ENCODE measurements around the gene DLG2. TPM values are rescaled to one million over a fixed set of nuclear protein-coding genes. Genes with fewer than 3 reads are reported as not detected.

DLG2 gene
- total and polyA plus RNA-seq, 4 experiments from 2014 or later = 0.78 to 2.7 (median 1.9) TPM

DNA sequence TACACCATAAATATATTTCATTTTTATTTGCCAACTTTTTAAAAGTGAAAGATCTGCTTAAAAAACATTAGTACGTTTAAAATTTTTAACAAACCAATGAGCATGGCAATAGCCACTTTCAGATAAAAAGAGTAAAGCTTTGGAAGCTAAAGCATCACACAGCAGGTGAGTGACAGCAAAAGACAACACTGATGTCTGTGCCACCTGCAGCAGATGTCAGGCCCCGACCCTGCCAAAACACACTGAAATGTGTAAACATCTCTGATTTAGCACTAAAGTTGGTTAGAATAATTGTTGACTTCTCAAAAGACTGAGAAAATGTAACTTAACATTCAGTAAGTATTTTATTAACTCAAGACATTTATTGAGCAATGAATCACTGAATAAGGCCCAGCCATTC lies 232.9 kb downstream of the DLG2 start:
- no peaks in the 10 kb centered on the region for H3K27me3 Mint-ChIP-seq
- H3K27me3 ChIP-seq (ENCODE audit: insufficient read depth, low read length) = no peaks in the 10 kb centered on the region
- ChIA-PET CTCF (ENCODE audit: partially characterized antibody) (no interaction called here), POLR2A (ENCODE audit: partially characterized antibody) (no interaction called here)
- no peak overlapping the region for H3K27ac ChIP-seq (ENCODE audit: low read depth, low read length)
- no peak overlapping the region for H3K4me3 ChIP-seq (ENCODE audit: low read length in 2 of 2)
- H3K4me3 Mint-ChIP-seq = no peak overlapping the region
- H3K36me3 Mint-ChIP-seq = peaks cover 1 to 5% of the 10 kb centered on the region in 2 donors
- H3K36me3 ChIP-seq (ENCODE audit: insufficient read depth, low read length) = no peaks in the 10 kb centered on the region
- H3K9me3 ChIP-seq (ENCODE audit: control insufficient read depth in 1 of 2, low read length in 2 of 2) = no peaks in the 10 kb centered on the region
- intact Hi-C loops (cut with micrococcal nuclease) = no loop called here
- H3K27ac Mint-ChIP-seq = no peak overlapping the region
- H3K4me1 ChIP-seq (ENCODE audit: insufficient read depth, low read length) = no peaks in the 10 kb centered on the region
- peaks cover 1 to 83% (median 67%) of the 10 kb centered on the region in 8 donors for H3K9me3 Mint-ChIP-seq
- peaks cover 0 to 1% (median 0%) of the 10 kb centered on the region in 4 donors for H3K4me1 Mint-ChIP-seq
- no peak for DNase-seq

GRCh38 chr11:85391141-85391540 lies 236.0 kb downstream of the DLG2 start:
- intact Hi-C loops (cut with micrococcal nuclease) = no loop called here
- Histone ChIP-seq H3K27ac (ENCODE audit: low read depth, low read length) (no peak overlapping the region), H3K4me1 (ENCODE audit: insufficient read depth, low read length) (no peaks in the 10 kb centered on the region), H3K9me3 (ENCODE audit: control insufficient read depth in 1 of 2, low read length in 2 of 2) (no peaks in the 10 kb centered on the region), H3K4me3 (ENCODE audit: low read length in 2 of 2) (no peak overlapping the region), H3K27me3 (ENCODE audit: insufficient read depth, low read length) (no peaks in the 10 kb centered on the region), H3K36me3 (ENCODE audit: insufficient read depth, low read length) (no peaks in the 10 kb centered on the region)
- H3K4me1 Mint-ChIP-seq = peaks cover 0 to 1% (median 0%) of the 10 kb centered on the region in 4 donors
- peaks cover 0 to 1% of the 10 kb centered on the region in 2 donors for H3K36me3 Mint-ChIP-seq
- no peak overlapping the region for H3K4me3 Mint-ChIP-seq
- POLR2A ChIA-PET (ENCODE audit: partially characterized antibody) = no interaction called here
- CTCF ChIA-PET (ENCODE audit: partially characterized antibody) = no interaction called here
- no peaks in the 10 kb centered on the region for H3K27me3 Mint-ChIP-seq
- DNase-seq = no peak
- H3K27ac Mint-ChIP-seq = no peak overlapping the region
- H3K9me3 Mint-ChIP-seq = peaks cover 2 to 73% (median 55%) of the 10 kb centered on the region in 8 donors

GRCh38 chr11:85385547-85385946 lies 241.6 kb downstream of the DLG2 start:
- H3K27ac Mint-ChIP-seq = no peak overlapping the region
- Histone ChIP-seq H3K27me3 (ENCODE audit: insufficient read depth, low read length) (no peaks in the 10 kb centered on the region), H3K27ac (ENCODE audit: low read depth, low read length) (no peak overlapping the region), H3K36me3 (ENCODE audit: insufficient read depth, low read length) (no peaks in the 10 kb centered on the region), H3K9me3 (ENCODE audit: control insufficient read depth in 1 of 2, low read length in 2 of 2) (no peaks in the 10 kb centered on the region), H3K4me1 (ENCODE audit: insufficient read depth, low read length) (no peaks in the 10 kb centered on the region), H3K4me3 (ENCODE audit: low read length in 2 of 2) (no peak overlapping the region)
- ChIA-PET CTCF (ENCODE audit: partially characterized antibody) (no interaction called here), POLR2A (ENCODE audit: partially characterized antibody) (no interaction called here)
- no peaks in the 10 kb centered on the region for H3K36me3 Mint-ChIP-seq
- intact Hi-C loops (cut with micrococcal nuclease) = no loop called here
- H3K27me3 Mint-ChIP-seq = no peaks in the 10 kb centered on the region
- H3K9me3 Mint-ChIP-seq = peaks cover 5 to 68% (median 43%) of the 10 kb centered on the region in 8 donors
- H3K4me3 Mint-ChIP-seq = no peak overlapping the region
- no peak for DNase-seq
- H3K4me1 Mint-ChIP-seq = no peaks in the 10 kb centered on the region

- no peaks in the 10 kb centered on the region for H3K4me1 Mint-ChIP-seq
- no peak overlapping the region for H3K4me3 Mint-ChIP-seq
- no peaks in the 10 kb centered on the region for H3K27me3 Mint-ChIP-seq
- H3K36me3 Mint-ChIP-seq = no peaks in the 10 kb centered on the region
- no peaks in the 10 kb centered on the region for H3K27me3 ChIP-seq (ENCODE audit: insufficient read depth, low read length)
- DNase-seq = no peak
- H3K27ac Mint-ChIP-seq = no peak overlapping the region
- H3K9me3 Mint-ChIP-seq = peaks cover 5 to 68% (median 43%) of the 10 kb centered on the region in 8 donors
- no peaks in the 10 kb centered on the region for H3K9me3 ChIP-seq (ENCODE audit: control insufficient read depth in 1 of 2, low read length in 2 of 2)
- ChIA-PET POLR2A (ENCODE audit: partially characterized antibody) (no interaction called here), CTCF (ENCODE audit: partially characterized antibody) (no interaction called here)
- no peak overlapping the region for H3K27ac ChIP-seq (ENCODE audit: low read depth, low read length)
- no peaks in the 10 kb centered on the region for H3K36me3 ChIP-seq (ENCODE audit: insufficient read depth, low read length)
- H3K4me1 ChIP-seq (ENCODE audit: insufficient read depth, low read length) = no peaks in the 10 kb centered on the region
- no peak overlapping the region for H3K4me3 ChIP-seq (ENCODE audit: low read length in 2 of 2)
- intact Hi-C loops (cut with micrococcal nuclease) = no loop called here
These were observed 242.0 kb downstream of the DLG2 start for GRCh38 chr11:85385111-85385510.

GRCh38 chr11:85379066-85379465 lies 248.1 kb downstream of the DLG2 start:
- H3K27ac ChIP-seq (ENCODE audit: low read depth, low read length) = no peak overlapping the region

GRCh38 chr11:85377901-85378300 lies 249.2 kb downstream of the DLG2 start:
- no peaks in the 10 kb centered on the region for H3K27me3 Mint-ChIP-seq
- DNase-seq = no peak
- peaks cover 0 to 3% of the 10 kb centered on the region in 2 donors for H3K36me3 Mint-ChIP-seq
- H3K4me1 Mint-ChIP-seq = no peaks in the 10 kb centered on the region
- H3K27ac Mint-ChIP-seq = no peak overlapping the region
- peaks cover 1 to 58% (median 32%) of the 10 kb centered on the region in 8 donors for H3K9me3 Mint-ChIP-seq
- Histone ChIP-seq H3K4me1 (ENCODE audit: insufficient read depth, low read length) (no peaks in the 10 kb centered on the region), H3K27me3 (ENCODE audit: insufficient read depth, low read length) (no peaks in the 10 kb centered on the region), H3K27ac (ENCODE audit: low read depth, low read length) (no peak overlapping the region), H3K4me3 (ENCODE audit: low read length in 2 of 2) (no peak overlapping the region), H3K9me3 (ENCODE audit: control insufficient read depth in 1 of 2, low read length in 2 of 2) (no peaks in the 10 kb centered on the region), H3K36me3 (ENCODE audit: insufficient read depth, low read length) (no peaks in the 10 kb centered on the region)
- H3K4me3 Mint-ChIP-seq = no peak overlapping the region
- ChIA-PET CTCF (ENCODE audit: partially characterized antibody) (interaction anchor here (1.5 kb wide), 1 partner anchor 18 kb away, joined by 3 read pairs; no protein-coding TSS in a partner anchor), POLR2A (ENCODE audit: partially characterized antibody) (no interaction called here)
- intact Hi-C loops (cut with micrococcal nuclease) = no loop called here

More at GRCh38 chr11:85379066-85379465, 248.1 kb downstream of the DLG2 start:
- Histone ChIP-seq H3K27me3 (ENCODE audit: insufficient read depth, low read length) (no peaks in the 10 kb centered on the region), H3K9me3 (ENCODE audit: control insufficient read depth in 1 of 2, low read length in 2 of 2) (no peaks in the 10 kb centered on the region), H3K4me3 (ENCODE audit: low read length in 2 of 2) (no peak overlapping the region), H3K4me1 (ENCODE audit: insufficient read depth, low read length) (no peaks in the 10 kb centered on the region), H3K36me3 (ENCODE audit: insufficient read depth, low read length) (no peaks in the 10 kb centered on the region)
- DNase-seq = no peak
- peaks cover 5 to 59% (median 33%) of the 10 kb centered on the region in 8 donors for H3K9me3 Mint-ChIP-seq
- intact Hi-C loops (cut with micrococcal nuclease) = no loop called here
- H3K4me1 Mint-ChIP-seq = no peaks in the 10 kb centered on the region
- H3K27me3 Mint-ChIP-seq = no peaks in the 10 kb centered on the region
- no peak overlapping the region for H3K27ac Mint-ChIP-seq
- no peak overlapping the region for H3K4me3 Mint-ChIP-seq
- POLR2A ChIA-PET (ENCODE audit: partially characterized antibody) = no interaction called here
- CTCF ChIA-PET (ENCODE audit: partially characterized antibody) = no interaction called here
- H3K36me3 Mint-ChIP-seq = no peaks in the 10 kb centered on the region

DNA sequence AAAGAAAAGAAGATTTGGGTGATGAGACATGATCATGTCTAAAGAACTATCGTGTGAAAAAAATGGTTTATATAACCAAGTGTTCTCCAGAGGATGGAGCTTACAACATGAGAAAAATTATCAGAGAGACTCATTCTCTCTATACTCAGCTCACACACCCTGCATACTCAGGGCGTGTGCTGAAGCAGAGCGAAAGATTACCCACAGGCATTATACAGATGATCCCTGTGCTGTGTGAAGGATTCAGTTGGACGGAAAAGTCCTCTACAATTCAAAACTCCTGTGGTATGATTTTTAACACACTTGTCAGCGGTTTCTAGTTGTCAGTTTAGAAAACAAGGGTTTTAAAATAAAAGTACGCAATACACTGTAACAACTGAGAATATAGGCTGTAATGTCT lies 267.3 kb downstream of the DLG2 start:
- H3K27me3 Mint-ChIP-seq = no peaks in the 10 kb centered on the region
- H3K27ac Mint-ChIP-seq = no peak overlapping the region
- Histone ChIP-seq H3K9me3 (ENCODE audit: control insufficient read depth in 1 of 2, low read length in 2 of 2) (no peaks in the 10 kb centered on the region), H3K4me1 (ENCODE audit: insufficient read depth, low read length) (no peaks in the 10 kb centered on the region), H3K36me3 (ENCODE audit: insufficient read depth, low read length) (no peaks in the 10 kb centered on the region), H3K27me3 (ENCODE audit: insufficient read depth, low read length) (no peaks in the 10 kb centered on the region), H3K4me3 (ENCODE audit: low read length in 2 of 2) (no peak overlapping the region), H3K27ac (ENCODE audit: low read depth, low read length) (no peak overlapping the region)
- DNase-seq = no peak
- peaks cover 2 to 45% (median 30%) of the 10 kb centered on the region in 8 donors for H3K9me3 Mint-ChIP-seq
- H3K4me3 Mint-ChIP-seq = no peak overlapping the region
- H3K36me3 Mint-ChIP-seq = peaks cover 2 to 4% of the 10 kb centered on the region in 2 donors
- ChIA-PET CTCF (ENCODE audit: partially characterized antibody) (no interaction called here), POLR2A (ENCODE audit: partially characterized antibody) (no interaction called here)
- intact Hi-C loops (cut with micrococcal nuclease) = no loop called here
- no peaks in the 10 kb centered on the region for H3K4me1 Mint-ChIP-seq

GRCh38 chr11:85355921-85356320 lies 271.2 kb downstream of the DLG2 start:
- no peaks in the 10 kb centered on the region for H3K27me3 ChIP-seq (ENCODE audit: insufficient read depth, low read length)
- ChIA-PET POLR2A (ENCODE audit: partially characterized antibody) (no interaction called here), CTCF (ENCODE audit: partially characterized antibody) (no interaction called here)
- Mint-ChIP-seq H3K4me1 (no peaks in the 10 kb centered on the region), H3K27me3 (no peaks in the 10 kb centered on the region), H3K36me3 (peaks cover 0 to 1% of the 10 kb centered on the region in 2 donors), H3K9me3 (peaks cover 2 to 56% (median 35%) of the 10 kb centered on the region in 8 donors), H3K4me3 (no peak overlapping the region), H3K27ac (no peak overlapping the region)
- no peak overlapping the region for H3K27ac ChIP-seq (ENCODE audit: low read depth, low read length)
- H3K36me3 ChIP-seq (ENCODE audit: insufficient read depth, low read length) = no peaks in the 10 kb centered on the region
- H3K9me3 ChIP-seq (ENCODE audit: control insufficient read depth in 1 of 2, low read length in 2 of 2) = no peaks in the 10 kb centered on the region
- intact Hi-C loops (cut with micrococcal nuclease) = no loop called here
- no peak for DNase-seq
- H3K4me1 ChIP-seq (ENCODE audit: insufficient read depth, low read length) = no peaks in the 10 kb centered on the region
- H3K4me3 ChIP-seq (ENCODE audit: low read length in 2 of 2) = no peak overlapping the region

All from CD4-positive, alpha-beta memory T cell (primary cell).